HEK293 (cell line): ENCODE data around the gene UPP2.

Experiments used
- CTCF ChIA-PET: fragments of 350-600 bp; formaldehyde crosslinking; extraction: SDS; loops from one replicate; lab custom pipeline; 2021; ENCODE audit warnings: antibody characterized with exemption; lab: Yijun Ruan, JAX
- POLR2A ChIA-PET: fragments of 300-600 bp; formaldehyde crosslinking; extraction: SDS; loops from one replicate; lab custom pipeline; 2020; ENCODE audit warnings: antibody characterized with exemption, inconsistent platforms; lab: Yijun Ruan, JAX
- H3K27ac ChIP-seq: fragments of 200-500 bp; sonication (Bioruptor generic); 2 replicates; pipeline ENCODE4 v1.5.1; 2014; ENCODE audit warnings: low read depth, low read length, control low read depth, inconsistent platforms; ENCODE audit errors: extremely low read depth
- H3K36me3 ChIP-seq, 2 experiments: fragments of 200-500 bp in 1 of 2; sonication (Bioruptor generic) in 1 of 2; 1 replicate in 1 of 2; 2 replicates in 1 of 2; pipeline ENCODE4 v1.5.1; 2014 to 2017; ENCODE audit warnings: inconsistent platforms in 2 of 2, low read length in 2 of 2; ENCODE audit not compliant: control insufficient read depth in 2 of 2, insufficient read depth in 1 of 2
- H3K4me1 ChIP-seq: fragments of 200-500 bp; sonication (Bioruptor generic); 2 replicates; pipeline ENCODE4 v1.5.1; 2014; ENCODE audit warnings: mild to moderate bottlenecking, low read length, inconsistent platforms; ENCODE audit not compliant: control insufficient read depth, insufficient read depth
- H3K4me3 ChIP-seq: 2 replicates; pipeline ENCODE4 v1.5.1; 2011; ENCODE audit warnings: low read depth, mild to moderate bottlenecking, control low read depth, low read length, moderate library complexity
- H3K9me3 ChIP-seq: fragments of 200-500 bp; sonication (Bioruptor generic); 2 replicates; pipeline ENCODE4 v1.5.1; 2014; ENCODE audit warnings: low read depth, low read length, inconsistent platforms; ENCODE audit not compliant: control insufficient read depth, insufficient read depth
- ZBTB7A ChIP-seq: fragments of 450-650 bp; formaldehyde crosslinking; IDR thresholded peaks from 2 replicates; pipeline ENCODE4 v1.5.1; 2016; ENCODE audit warnings: low read depth, missing biosample characterization, missing genetic modification characterization
- ZNF221 ChIP-seq: fragments of 450-650 bp; formaldehyde crosslinking; IDR thresholded peaks from 2 replicates; pipeline ENCODE4 v1.5.1; 2017; ENCODE audit warnings: missing biosample characterization, missing genetic modification characterization, borderline replicate concordance

The UPP2 gene

GRCh38 chr2:158184556-158185343 is 83.1 kb downstream of the UPP2 start:
- Histone ChIP-seq H3K9me3 (no peaks in the 10 kb centered on the region), H3K27ac (no peak overlapping the region), H3K36me3 (no peaks in the 10 kb centered on the region), H3K4me3 (no peak overlapping the region), H3K4me1 (no peaks in the 10 kb centered on the region)
- ChIA-PET POLR2A (no interaction called here), CTCF (interaction anchor here (1.0 kb wide), 1 partner anchor 13 kb away, joined by 3 read pairs; no protein-coding TSS in a partner anchor)
- no peak for TF ChIP-seq ZBTB7A (tag by site-specific recombination)
- no peak for TF ChIP-seq ZNF221
